HepG2 (cell line): ENCODE measurements around the gene FAM98A. TPM values are rescaled to one million over a fixed set of nuclear protein-coding genes. Genes with fewer than 3 reads are reported as not detected.

Experiments
- ATAC-seq: fragments of 200-7000 bp; cut with Tn5 transposase; 3 replicates; pipeline ENCODE4 v1.9.1; 2020; ENCODE audit warnings: mild to moderate bottlenecking, moderate library complexity
- BruUV-seq: library from RNA; stranded (reverse); fragments of 400-500 nt; replicated peaks from 2 replicates; lab custom pipeline; 2021; lab: Mats Ljungman, UMichigan
- CTCF ChIA-PET: fragments of 300-600 bp; formaldehyde crosslinking; extraction: SDS; loops from one replicate; lab custom pipeline; 2021; ENCODE audit warnings: low total read pairs, inconsistent platforms, low intra/inter-chr PET ratio; lab: Yijun Ruan, JAX
- POLR2A ChIA-PET: fragments of 350-600 bp; sonication (Branson Sonifier 250); formaldehyde crosslinking; loops from one replicate; lab custom pipeline; 2020; ENCODE audit warnings: antibody characterized with exemption, inconsistent platforms; lab: Yijun Ruan, JAX
- DNase-seq: peaks from one replicate; pipeline ENCODE4 v3.0.0-alpha.2; 2015; ENCODE audit warnings: low spot score
- FAIRE-seq: peaks from 3 replicates; lab custom pipeline; 2011; peaks lifted over from hg19 to GRCh38; lab: Jason Lieb, UNC
- H2AFZ ChIP-seq: one replicate; pipeline ENCODE4 v1.6.1; 2011; ENCODE audit warnings: low read length, inconsistent platforms
- H3K27ac ChIP-seq: fragments of 300-600 bp; 3 replicates; pipeline ENCODE4 v1.8.0; 2011; ENCODE audit warnings: mixed run types, mild to moderate bottlenecking, mixed read lengths, low read length, inconsistent platforms; ENCODE audit not compliant: insufficient read depth; ENCODE audit errors: extremely low read length
- H3K27me3 ChIP-seq, 2 experiments: fragments of 200-600 bp in 1 of 2; 2 replicates in 1 of 2; 3 replicates in 1 of 2; pipeline versions ENCODE4 v1.6.0 to v1.8.0; 2011; ENCODE audit warnings: low read length in 2 of 2, mild to moderate bottlenecking in 2 of 2, moderate library complexity in 2 of 2, inconsistent platforms in 1 of 2; ENCODE audit not compliant: insufficient read depth in 2 of 2, control insufficient read depth in 1 of 2
- H3K36me3 ChIP-seq, 2 experiments: fragments of 200-600 bp in 1 of 2; replicated peaks in 1 of 2; 2 replicates in 1 of 2; 3 replicates in 1 of 2; pipeline versions ENCODE4 v1.5.1 to v1.8.0; 2011; ENCODE audit warnings: low read length in 2 of 2, inconsistent platforms in 1 of 2; ENCODE audit not compliant: insufficient read depth in 2 of 2, control insufficient read depth in 1 of 2
- H3K4me1 ChIP-seq: 2 replicates; pipeline ENCODE4 v1.5.1; 2012; ENCODE audit warnings: low read length, inconsistent platforms; ENCODE audit not compliant: insufficient read depth
- H3K4me2 ChIP-seq: 2 replicates; pipeline ENCODE4 v1.6.0; 2011; ENCODE audit warnings: low read depth, low read length, inconsistent platforms
- H3K4me3 ChIP-seq, 3 experiments: fragments of 200-600 bp in 1 of 3; sonication (generic), shearing (Covaris generic) in 1 of 3; replicated peaks in 1 of 3; 2 replicates each; pipeline ENCODE4 v1.5.1; 2011 to 2016; ENCODE audit warnings: low read length in 3 of 3, inconsistent platforms in 2 of 3, low read depth in 2 of 3, mild to moderate bottlenecking in 2 of 3, control low read depth in 1 of 3, mixed read lengths in 1 of 3; ENCODE audit not compliant: insufficient read depth in 1 of 3
- H3K79me2 ChIP-seq: one replicate; pipeline ENCODE4 v1.6.1; 2011; ENCODE audit warnings: low read length, inconsistent platforms; ENCODE audit not compliant: insufficient read depth
- H3K9ac ChIP-seq: 2 replicates; pipeline ENCODE4 v1.6.0; 2011; ENCODE audit warnings: mild to moderate bottlenecking, low read depth, low read length, inconsistent platforms; ENCODE audit not compliant: insufficient read depth
- H3K9me3 ChIP-seq: 2 replicates; pipeline ENCODE4 v1.5.1; 2012; ENCODE audit warnings: mild to moderate bottlenecking, low read length
- H4K20me1 ChIP-seq: 2 replicates; pipeline ENCODE4 v1.6.0; 2011; ENCODE audit warnings: inconsistent platforms, mild to moderate bottlenecking, low read length, moderate library complexity; ENCODE audit not compliant: insufficient read depth
- ELF4 ChIP-seq: sonication (generic); formaldehyde crosslinking; IDR thresholded peaks from 2 replicates; pipeline ENCODE4 v1.5.0; 2020; ENCODE audit warnings: missing genetic modification reagents, mild to moderate bottlenecking, moderate library complexity, borderline replicate concordance
- THAP11 ChIP-seq: IDR thresholded peaks from 2 replicates; pipeline ENCODE4 v1.6.1; 2016; ENCODE audit warnings: missing biosample characterization, missing genetic modification reagents
- ZBTB40 ChIP-seq, 2 experiments: fragments of 450-650 bp in 1 of 2; sonication (generic) in 1 of 2; formaldehyde crosslinking in 1 of 2; IDR thresholded peaks; 2 replicates each; pipeline versions ENCODE4 v1.6.1 to v1.8.0; 2016 to 2022; ENCODE audit warnings: antibody characterized with exemption in 1 of 2, mild to moderate bottlenecking in 1 of 2, missing genetic modification reagents in 1 of 2
- WGBS: methylation state at CpG from one replicate; pipeline ENCODE4 v1.1.6; 2017; ENCODE audit warnings: low lambda C conversion rate; 5-methylcytosine and 5-hydroxymethylcytosine counted together
- in situ Hi-C: cut with HindIII; loops from 2 replicates; pipeline ENCODE4 v1.10.0; 2017; ENCODE audit warnings: low pct_unique_long_range_greater_than_20kb; ENCODE audit not compliant: extremely low pct_ligation_motif_present
- intact Hi-C: fragments of 100-400 bp; cut with micrococcal nuclease; formaldehyde crosslinking; loops from one replicate; pipeline ENCODE4 v1.10.0; 2022; ENCODE audit not compliant: unreplicated experiment
- polyA plus RNA-seq, 8 experiments: library from polyadenylated mRNA; depleted of rRNA in 3 of 8; stranded (reverse) in 7 of 8; unstranded in 1 of 8; fragments of >200 nt; fragmentation: Illumina TruSeq in 4 of 8; extraction: Trizol in 4 of 8; gene quantifications; 2 replicates each; pipeline versions ENCODE4 v1.2.1 to v1.2.3, GENCODE V29; 2011 to 2016; ENCODE audit warnings: low read depth in 4 of 8, missing spikeins in 1 of 8, mixed read lengths in 1 of 8; ENCODE audit not compliant: insufficient read depth in 1 of 8
- total RNA-seq, 5 experiments: library from RNA; depleted of rRNA; stranded (reverse); fragments of >200 nt; fragmentation: Illumina TruSeq; extraction: Trizol; gene quantifications; 2 replicates each; pipeline ENCODE4 v1.2.3, GENCODE V29; 2016; ENCODE audit warnings: low read depth in 1 of 5
- TF ChIP-seq, protein P1 (sequence below): sonication (generic); formaldehyde crosslinking; IDR thresholded peaks from 2 replicates; pipeline ENCODE4 v1.5.0; 2020; ENCODE audit warnings: missing genetic modification reagents, mild to moderate bottlenecking, borderline replicate concordance

FAM98A gene
- total and polyA plus RNA-seq, 2 of the 13 experiments (the other 11 are each of a cell fraction or from before 2014, with no cell fraction given), result 44.0 to 61.4 TPM

- FAIRE-seq, result no peak
- peaks cover 10% of the 10 kb centered on the region for H3K4me1 ChIP-seq
- no peaks in the 10 kb centered on the region for H3K79me2 ChIP-seq
- peak; percentile 57; the same call in 2 of the 3 replicates for ATAC-seq
- no peaks in the 10 kb centered on the region for H4K20me1 ChIP-seq
- in situ Hi-C loops (no loop called here), intact Hi-C loops (no loop called here)
- POLR2A ChIA-PET, result no interaction called here
- H3K27me3 ChIP-seq, result no peaks in the 10 kb centered on the region
- no peak overlapping the region for H3K4me2 ChIP-seq
- no peak overlapping the region for H2AFZ ChIP-seq
- CTCF ChIA-PET, result no interaction called here
- no peaks in the 10 kb centered on the region for H3K36me3 ChIP-seq
- 2% methylated on average over 3 of the region's 3 CpGs for WGBS
- no peaks in the 10 kb centered on the region for H3K9me3 ChIP-seq
- BruUV-seq, result no TSS peak
- no peak overlapping the region for H3K27ac ChIP-seq
- no peak overlapping the region for H3K9ac ChIP-seq
- no peak for DNase-seq
- H3K4me3 ChIP-seq, result no peak overlapping the region
- TF ChIP-seq, protein P1, sequence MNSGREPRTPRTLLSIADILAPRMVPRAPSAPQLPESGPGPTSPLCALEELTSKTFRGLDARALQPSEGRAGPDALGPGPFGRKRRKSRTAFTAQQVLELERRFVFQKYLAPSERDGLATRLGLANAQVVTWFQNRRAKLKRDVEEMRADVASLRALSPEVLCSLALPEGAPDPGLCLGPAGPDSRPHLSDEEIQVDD, result no peak
- TF ChIP-seq ZBTB40 (IDR thresholded peaks at IDR 0.05), result no peak
- TF ChIP-seq ZBTB40 (CRISPR knock-in tag; IDR thresholded peaks at IDR 0.05), result no peak
- no peak for TF ChIP-seq THAP11 (CRISPR knock-in tag)
- TF ChIP-seq ELF4 (CRISPR knock-in tag), result no peak
Observed at GRCh38 chr2:33550206-33550605, 48.9 kb downstream of the FAM98A start.
